Measurements from ENCODE around the gene RPS10.

RPS10 gene

DNA sequence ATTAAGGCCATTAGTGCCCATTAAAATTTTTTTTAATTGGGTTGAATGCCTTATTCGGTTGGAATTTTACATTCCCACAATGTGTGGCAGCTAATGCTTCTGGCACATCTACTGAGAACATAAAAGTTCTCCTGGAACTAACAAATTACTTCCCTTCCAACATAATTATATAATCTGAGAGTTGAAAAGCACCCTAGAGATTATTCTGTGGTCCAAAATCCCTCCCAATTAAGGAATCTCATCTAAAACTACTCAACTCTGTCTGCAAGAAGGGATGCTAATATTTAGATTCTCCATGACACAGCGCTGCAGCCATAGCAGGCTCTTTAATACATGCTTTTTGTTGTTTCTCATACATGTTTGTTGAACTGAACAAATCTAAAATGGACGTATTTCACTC lies 37.4 kb downstream of the RPS10 start:
- Histone ChIP-seq H3K4me1 (ENCODE audit: insufficient read depth, insufficient read length) (peaks cover 3% of the 10 kb centered on the region), H3K9me3 (ENCODE audit: insufficient read depth, low read length) (no peaks in the 10 kb centered on the region), H3K27me3 (ENCODE audit: insufficient read depth, insufficient read length) (no peaks in the 10 kb centered on the region), H3K36me3 (ENCODE audit: insufficient read depth, insufficient read length, low read length) (no peaks in the 10 kb centered on the region), H3K4me3 (ENCODE audit: insufficient read length, low read depth) (no peak overlapping the region), H3K9ac (ENCODE audit: insufficient read length, low read depth) (no peak overlapping the region)
- TF ChIP-seq ZNF274 (IDR thresholded peaks at IDR 0.05; ENCODE audit: low read depth, low read length): no peak
- no peak for TF ChIP-seq YY1 (IDR thresholded peaks at IDR 0.05; ENCODE audit: insufficient read depth, insufficient read length)
- TF ChIP-seq SUZ12 (IDR thresholded peaks at IDR 0.05; ENCODE audit: extremely low read depth, insufficient read depth, insufficient read length): no peak
- DNase-seq (ENCODE audit: low read depth, low spot score): no peak

DNA sequence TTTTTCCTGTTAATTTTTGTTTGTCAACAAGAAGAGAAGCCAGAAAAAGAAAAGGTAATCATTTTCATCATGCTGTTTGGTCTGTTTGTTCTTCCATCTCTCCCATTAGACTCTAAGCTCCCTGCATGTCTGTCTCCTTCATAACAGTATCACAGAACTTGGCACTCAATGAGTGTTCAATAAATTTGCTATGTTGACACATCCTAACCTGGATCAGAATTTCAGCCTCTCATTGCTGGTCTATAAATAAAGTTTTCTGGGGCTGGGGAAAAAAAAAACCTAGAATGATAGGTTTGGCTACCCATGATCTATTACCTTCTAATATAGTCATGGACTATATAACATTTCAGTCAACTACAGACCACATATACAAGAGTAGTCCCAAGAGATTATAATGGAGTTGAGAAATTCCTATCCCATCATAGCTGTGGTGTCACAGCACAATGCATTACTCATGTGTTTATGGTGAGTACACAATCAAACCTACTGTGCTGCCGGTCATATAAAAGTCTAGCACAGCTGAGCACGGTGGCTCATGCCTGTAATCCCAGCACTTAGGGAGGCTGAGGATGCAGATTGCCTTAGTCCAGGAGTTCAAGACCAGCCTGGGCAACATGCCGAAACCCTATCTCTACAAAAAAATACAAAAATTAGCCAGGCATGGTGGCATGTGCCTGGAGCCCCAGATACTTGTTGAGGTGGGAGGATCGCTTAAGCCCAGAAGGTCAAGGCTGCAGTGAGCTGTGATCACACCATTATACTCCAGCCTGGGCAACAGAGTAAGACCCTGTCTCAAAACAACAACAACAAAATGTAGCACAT lies 39.3 kb downstream of the RPS10 start:
- H3K4me1 ChIP-seq (ENCODE audit: insufficient read depth, insufficient read length): peaks cover 3% of the 10 kb centered on the region

DNA sequence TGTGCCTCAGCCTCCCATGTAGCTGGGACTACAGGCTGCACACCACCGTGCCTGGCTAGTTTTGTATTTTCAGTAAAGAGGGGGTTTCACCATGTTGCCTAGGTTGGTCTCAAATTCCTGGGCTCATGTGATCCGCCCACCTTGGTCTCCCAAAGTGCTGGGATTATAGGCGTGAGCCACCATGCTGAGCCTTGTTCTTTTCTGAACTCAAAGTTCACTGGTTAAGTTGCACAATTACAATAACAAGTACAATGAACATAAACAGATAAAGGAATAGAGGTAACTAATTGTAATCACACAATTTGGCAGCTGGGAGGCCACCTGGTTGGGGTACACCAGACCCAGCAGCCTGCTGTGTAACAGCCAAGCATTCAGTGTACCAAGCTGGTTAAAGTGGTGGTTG lies 40.1 kb downstream of the RPS10 start:
- Histone ChIP-seq H3K4me3 (ENCODE audit: insufficient read length, low read depth) (no peak overlapping the region), H3K9me3 (ENCODE audit: insufficient read depth, low read length) (no peaks in the 10 kb centered on the region), H3K4me1 (ENCODE audit: insufficient read depth, insufficient read length) (peaks cover 3% of the 10 kb centered on the region), H3K9ac (ENCODE audit: insufficient read length, low read depth) (no peak overlapping the region), H3K27me3 (ENCODE audit: insufficient read depth, insufficient read length) (no peaks in the 10 kb centered on the region), H3K36me3 (ENCODE audit: insufficient read depth, insufficient read length, low read length) (peaks cover 2% of the 10 kb centered on the region)
- TF ChIP-seq YY1 (IDR thresholded peaks at IDR 0.05; ENCODE audit: insufficient read depth, insufficient read length) (no peak), SUZ12 (IDR thresholded peaks at IDR 0.05; ENCODE audit: extremely low read depth, insufficient read depth, insufficient read length) (no peak), ZNF274 (IDR thresholded peaks at IDR 0.05; ENCODE audit: low read depth, low read length) (no peak)
- DNase-seq (ENCODE audit: low read depth, low spot score): no peak

More for the DNA sequence above, 39.3 kb downstream of the RPS10 start:
- TF ChIP-seq ZNF274 (IDR thresholded peaks at IDR 0.05; ENCODE audit: low read depth, low read length): no peak
- no peak for TF ChIP-seq SUZ12 (IDR thresholded peaks at IDR 0.05; ENCODE audit: extremely low read depth, insufficient read depth, insufficient read length)
- no peak for TF ChIP-seq YY1 (IDR thresholded peaks at IDR 0.05; ENCODE audit: insufficient read depth, insufficient read length)
- no peaks in the 10 kb centered on the region for H3K27me3 ChIP-seq (ENCODE audit: insufficient read depth, insufficient read length)
- no peak overlapping the region for H3K4me3 ChIP-seq (ENCODE audit: insufficient read length, low read depth)
- peaks cover 2% of the 10 kb centered on the region for H3K36me3 ChIP-seq (ENCODE audit: insufficient read depth, insufficient read length, low read length)
- H3K9me3 ChIP-seq (ENCODE audit: insufficient read depth, low read length): no peaks in the 10 kb centered on the region
- H3K9ac ChIP-seq (ENCODE audit: insufficient read length, low read depth): no peak overlapping the region
- DNase-seq (ENCODE audit: low read depth, low spot score): no peak

DNA sequence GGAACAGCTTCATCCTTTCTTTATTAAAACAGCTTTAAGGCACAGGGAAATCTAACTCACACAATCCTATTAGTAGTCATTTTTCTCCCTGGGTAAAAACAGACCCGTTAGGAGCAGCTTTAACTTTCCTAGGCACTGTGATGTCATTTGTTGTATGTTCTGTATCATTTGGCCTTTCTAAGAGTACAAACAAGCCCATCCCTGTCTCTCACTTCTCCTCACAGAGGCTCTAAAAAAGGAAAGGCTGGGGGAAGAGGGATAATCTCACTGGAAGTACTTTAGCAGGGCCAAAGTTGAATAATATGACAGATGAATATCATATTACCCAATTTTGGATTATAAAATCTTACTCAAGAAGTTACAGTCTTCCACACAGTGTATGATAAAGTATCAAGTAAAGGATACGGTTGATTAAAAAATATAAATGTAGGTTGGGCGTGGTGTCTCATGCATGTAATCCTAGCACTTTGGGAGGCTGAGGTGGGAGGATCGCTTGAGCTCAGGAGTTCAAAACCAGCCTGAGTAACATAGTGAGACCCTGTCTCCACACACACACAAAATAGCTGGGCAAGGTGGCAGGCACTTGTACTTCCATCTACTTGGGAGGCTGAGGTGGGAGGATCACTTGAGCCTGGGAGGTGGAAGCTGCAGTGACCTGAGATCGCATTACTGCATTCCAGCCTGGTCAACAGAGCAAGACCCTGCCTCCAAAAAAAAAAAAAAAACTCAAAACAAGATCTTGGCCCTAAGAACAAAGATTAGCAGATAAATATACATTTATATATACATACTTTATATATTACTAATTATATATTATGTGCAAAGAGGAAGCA lies 41.3 kb downstream of the RPS10 start:
- H3K4me1 ChIP-seq (ENCODE audit: insufficient read depth, insufficient read length): peaks cover 3% of the 10 kb centered on the region
- DNase-seq (ENCODE audit: low read depth, low spot score): no peak
- no peaks in the 10 kb centered on the region for H3K27me3 ChIP-seq (ENCODE audit: insufficient read depth, insufficient read length)
- no peak overlapping the region for H3K4me3 ChIP-seq (ENCODE audit: insufficient read length, low read depth)
- H3K9ac ChIP-seq (ENCODE audit: insufficient read length, low read depth): no peak overlapping the region
- H3K36me3 ChIP-seq (ENCODE audit: insufficient read depth, insufficient read length, low read length): peaks cover 2% of the 10 kb centered on the region
- TF ChIP-seq YY1 (IDR thresholded peaks at IDR 0.05; ENCODE audit: insufficient read depth, insufficient read length) (no peak), ZNF274 (IDR thresholded peaks at IDR 0.05; ENCODE audit: low read depth, low read length) (no peak), SUZ12 (IDR thresholded peaks at IDR 0.05; ENCODE audit: extremely low read depth, insufficient read depth, insufficient read length) (no peak)
- no peaks in the 10 kb centered on the region for H3K9me3 ChIP-seq (ENCODE audit: insufficient read depth, low read length)

DNA sequence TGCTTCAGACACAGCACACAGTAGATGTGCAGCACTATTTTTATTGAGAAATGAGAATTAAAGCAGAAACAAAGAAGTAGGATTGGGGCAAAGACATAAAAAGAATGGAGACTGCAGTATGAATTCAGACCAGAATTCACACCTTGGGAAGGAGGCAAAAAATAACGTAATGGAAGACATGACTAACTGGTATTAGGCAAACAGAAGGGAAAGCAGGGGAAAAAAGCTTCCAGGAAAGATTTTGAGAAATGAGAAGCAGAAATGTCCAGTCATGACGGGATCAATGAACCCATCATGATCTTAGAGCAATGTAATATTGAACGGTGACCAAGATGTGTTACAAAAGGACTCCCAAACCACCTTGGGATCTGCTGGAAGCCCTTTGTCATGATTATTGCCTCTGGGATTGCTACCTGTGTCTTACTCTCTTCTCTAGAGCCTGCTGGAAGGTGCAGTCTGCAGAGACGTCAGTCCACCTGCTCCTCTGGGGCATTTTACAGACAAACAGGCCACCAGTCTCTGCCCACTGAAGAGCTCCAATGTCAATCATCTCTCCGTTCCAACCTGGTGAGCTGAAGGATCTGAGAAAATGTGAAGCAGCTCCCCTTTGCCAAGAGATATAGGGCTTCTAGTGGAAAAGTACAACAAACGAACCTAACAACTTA lies 42.1 kb downstream of the RPS10 start:
- Histone ChIP-seq H3K27me3 (ENCODE audit: insufficient read depth, insufficient read length) (no peaks in the 10 kb centered on the region), H3K4me3 (ENCODE audit: insufficient read length, low read depth) (no peak overlapping the region), H3K9ac (ENCODE audit: insufficient read length, low read depth) (no peak overlapping the region), H3K4me1 (ENCODE audit: insufficient read depth, insufficient read length) (peaks cover 3% of the 10 kb centered on the region), H3K9me3 (ENCODE audit: insufficient read depth, low read length) (no peaks in the 10 kb centered on the region), H3K36me3 (ENCODE audit: insufficient read depth, insufficient read length, low read length) (peaks cover 2% of the 10 kb centered on the region)
- DNase-seq (ENCODE audit: low read depth, low spot score): no peak
- TF ChIP-seq ZNF274 (IDR thresholded peaks at IDR 0.05; ENCODE audit: low read depth, low read length): no peak
- TF ChIP-seq YY1 (IDR thresholded peaks at IDR 0.05; ENCODE audit: insufficient read depth, insufficient read length): no peak
- no peak for TF ChIP-seq SUZ12 (IDR thresholded peaks at IDR 0.05; ENCODE audit: extremely low read depth, insufficient read depth, insufficient read length)

- Histone ChIP-seq H3K36me3 (ENCODE audit: insufficient read depth, insufficient read length, low read length) (peaks cover 2% of the 10 kb centered on the region), H3K27me3 (ENCODE audit: insufficient read depth, insufficient read length) (no peaks in the 10 kb centered on the region), H3K4me3 (ENCODE audit: insufficient read length, low read depth) (no peak overlapping the region), H3K9ac (ENCODE audit: insufficient read length, low read depth) (no peak overlapping the region), H3K9me3 (ENCODE audit: insufficient read depth, low read length) (no peaks in the 10 kb centered on the region), H3K4me1 (ENCODE audit: insufficient read depth, insufficient read length) (peaks cover 3% of the 10 kb centered on the region)
- TF ChIP-seq YY1 (IDR thresholded peaks at IDR 0.05; ENCODE audit: insufficient read depth, insufficient read length): no peak
- no peak for TF ChIP-seq ZNF274 (IDR thresholded peaks at IDR 0.05; ENCODE audit: low read depth, low read length)
- TF ChIP-seq SUZ12 (IDR thresholded peaks at IDR 0.05; ENCODE audit: extremely low read depth, insufficient read depth, insufficient read length): no peak
- DNase-seq (ENCODE audit: low read depth, low spot score): no peak
Measured at GRCh38 chr6:34383161-34383631, 42.7 kb downstream of the RPS10 start.
